K562 (cell line): ENCODE measurements around the gene TMEM117. TPM values are rescaled to one million over a fixed set of nuclear protein-coding genes. Genes with fewer than 3 reads are reported as not detected.

Experiments used
- ELF1 ChIP-seq: fragments of 200-800 bp; sonication (Bioruptor generic); IDR thresholded peaks from 2 replicates; pipeline ENCODE4 v1.6.1; 2016; ENCODE audit warnings: missing genetic modification characterization, missing compliant biosample characterization
- EP400 ChIP-seq: fragments of 450-650 bp; IDR thresholded peaks from 2 replicates; pipeline ENCODE4 v1.6.1; 2017; ENCODE audit warnings: antibody characterized with exemption, mild to moderate bottlenecking, moderate library complexity
- FOXA3 ChIP-seq, 2 experiments: fragments of 450-650 bp in 1 of 2; sonication (generic) in 1 of 2; formaldehyde crosslinking; IDR thresholded peaks in 1 of 2; conservative IDR thresholded peaks in 1 of 2; 2 replicates each; pipeline versions ENCODE4 v1.4.0 to v1.8.0; 2020 to 2022; ENCODE audit warnings: mild to moderate bottlenecking in 2 of 2, missing genetic modification reagents in 1 of 2
- FUS ChIP-seq: fragments of 200-400 bp; formaldehyde crosslinking; optimal IDR thresholded peaks from 2 replicates; pipeline ENCODE3; 2017; ENCODE audit warnings: low read depth, low read length
- POLR2H ChIP-seq: IDR thresholded peaks from 2 replicates; pipeline ENCODE4 v1.6.1; 2016; ENCODE audit warnings: missing genetic modification characterization, low read depth, mild to moderate bottlenecking, control low read depth, missing compliant biosample characterization, moderate library complexity
- RBM15 ChIP-seq: fragments of 200-400 bp; formaldehyde crosslinking; IDR thresholded peaks from 2 replicates; pipeline ENCODE4 v1.6.1; 2018; ENCODE audit warnings: mild to moderate bottlenecking, low read length, moderate library complexity; ENCODE audit not compliant: insufficient read depth
- SP1 ChIP-seq: sonication (generic); formaldehyde crosslinking; IDR thresholded peaks from 2 replicates; pipeline ENCODE4 v1.8.1; 2022; ENCODE audit warnings: mild to moderate bottlenecking, missing genetic modification reagents
- TAF9B ChIP-seq: fragments of 450-650 bp; IDR thresholded peaks from 2 replicates; pipeline ENCODE4 v1.6.1; 2018; ENCODE audit warnings: mild to moderate bottlenecking; ENCODE audit not compliant: partially characterized antibody
- polyA plus RNA-seq, 8 experiments: library from polyadenylated mRNA; depleted of rRNA in 4 of 8; stranded (reverse) in 5 of 8; unstranded in 3 of 8; fragments of >200 nt; fragmentation: Nextera tagmentation in 2 of 8; fragmentation: Illumina TruSeq in 1 of 8; extraction: Ambion mirVana in 2 of 8; extraction: Trizol in 1 of 8; gene quantifications; 2 replicates each; pipeline versions ENCODE4 v1.2.1 to v1.2.3, GENCODE V29; 2011 to 2014; ENCODE audit warnings: inconsistent platforms in 1 of 8, missing spikeins in 1 of 8
- total RNA-seq, 7 experiments: library from RNA; depleted of rRNA in 6 of 7; stranded (reverse); fragments of >200 nt in 6 of 7; fragmentation: Illumina TruSeq in 2 of 7; extraction: Trizol in 2 of 7; gene quantifications; 2 replicates each; pipeline versions ENCODE4 v1.2.1 to v1.2.3, GENCODE V29; 2011 to 2021; ENCODE audit warnings: low replicate concordance in 1 of 7
- TF ChIP-seq, protein P1 (sequence below), 2 experiments: fragments of 450-650 bp; IDR thresholded peaks; 2 replicates each; pipeline ENCODE4 v1.6.1; 2016; ENCODE audit warnings: mild to moderate bottlenecking in 2 of 2, borderline replicate concordance in 1 of 2, low read depth in 1 of 2, moderate library complexity in 1 of 2
- TF ChIP-seq, protein P2 (sequence below): fragments of 250-450 bp; sonication (Bioruptor Pico); IDR thresholded peaks from 2 replicates; pipeline ENCODE4 v1.4.0; 2020

The TMEM117 gene
- total and polyA plus RNA-seq, 9 of the 15 experiments (the other 6 are each of a cell fraction or from before 2014, with no cell fraction given), result 0.31 to 2.8 (median 1.0) TPM

DNA sequence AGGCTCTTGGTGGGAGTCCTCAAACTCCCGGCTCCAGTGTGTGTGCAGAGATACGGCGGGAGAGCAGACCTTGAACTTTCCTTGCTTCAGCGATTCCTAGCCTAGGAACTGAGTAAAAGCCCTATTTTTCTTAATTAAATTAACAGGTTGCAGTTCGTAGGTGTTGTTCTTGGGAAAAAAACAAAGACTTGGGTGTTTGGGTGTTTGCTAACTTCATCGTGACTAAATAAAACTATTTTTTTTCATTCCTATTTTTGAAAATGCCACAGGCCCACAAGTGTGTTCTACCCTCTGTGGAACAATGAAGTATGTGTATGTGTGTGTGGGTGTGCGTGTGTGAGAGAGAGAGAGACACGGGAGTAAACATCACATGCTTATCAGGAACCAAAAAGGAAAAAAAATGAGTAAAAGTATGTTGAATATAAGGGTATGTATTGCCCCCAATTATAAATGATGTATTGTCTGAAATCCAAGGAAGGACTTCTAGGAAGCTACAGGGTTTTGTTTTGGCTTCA is 651 bp downstream of the TMEM117 start (continued):
- peak; percentile 26; the same call in 1 of the 2 replicates for TF ChIP-seq EP400
- TF ChIP-seq, protein P1, sequence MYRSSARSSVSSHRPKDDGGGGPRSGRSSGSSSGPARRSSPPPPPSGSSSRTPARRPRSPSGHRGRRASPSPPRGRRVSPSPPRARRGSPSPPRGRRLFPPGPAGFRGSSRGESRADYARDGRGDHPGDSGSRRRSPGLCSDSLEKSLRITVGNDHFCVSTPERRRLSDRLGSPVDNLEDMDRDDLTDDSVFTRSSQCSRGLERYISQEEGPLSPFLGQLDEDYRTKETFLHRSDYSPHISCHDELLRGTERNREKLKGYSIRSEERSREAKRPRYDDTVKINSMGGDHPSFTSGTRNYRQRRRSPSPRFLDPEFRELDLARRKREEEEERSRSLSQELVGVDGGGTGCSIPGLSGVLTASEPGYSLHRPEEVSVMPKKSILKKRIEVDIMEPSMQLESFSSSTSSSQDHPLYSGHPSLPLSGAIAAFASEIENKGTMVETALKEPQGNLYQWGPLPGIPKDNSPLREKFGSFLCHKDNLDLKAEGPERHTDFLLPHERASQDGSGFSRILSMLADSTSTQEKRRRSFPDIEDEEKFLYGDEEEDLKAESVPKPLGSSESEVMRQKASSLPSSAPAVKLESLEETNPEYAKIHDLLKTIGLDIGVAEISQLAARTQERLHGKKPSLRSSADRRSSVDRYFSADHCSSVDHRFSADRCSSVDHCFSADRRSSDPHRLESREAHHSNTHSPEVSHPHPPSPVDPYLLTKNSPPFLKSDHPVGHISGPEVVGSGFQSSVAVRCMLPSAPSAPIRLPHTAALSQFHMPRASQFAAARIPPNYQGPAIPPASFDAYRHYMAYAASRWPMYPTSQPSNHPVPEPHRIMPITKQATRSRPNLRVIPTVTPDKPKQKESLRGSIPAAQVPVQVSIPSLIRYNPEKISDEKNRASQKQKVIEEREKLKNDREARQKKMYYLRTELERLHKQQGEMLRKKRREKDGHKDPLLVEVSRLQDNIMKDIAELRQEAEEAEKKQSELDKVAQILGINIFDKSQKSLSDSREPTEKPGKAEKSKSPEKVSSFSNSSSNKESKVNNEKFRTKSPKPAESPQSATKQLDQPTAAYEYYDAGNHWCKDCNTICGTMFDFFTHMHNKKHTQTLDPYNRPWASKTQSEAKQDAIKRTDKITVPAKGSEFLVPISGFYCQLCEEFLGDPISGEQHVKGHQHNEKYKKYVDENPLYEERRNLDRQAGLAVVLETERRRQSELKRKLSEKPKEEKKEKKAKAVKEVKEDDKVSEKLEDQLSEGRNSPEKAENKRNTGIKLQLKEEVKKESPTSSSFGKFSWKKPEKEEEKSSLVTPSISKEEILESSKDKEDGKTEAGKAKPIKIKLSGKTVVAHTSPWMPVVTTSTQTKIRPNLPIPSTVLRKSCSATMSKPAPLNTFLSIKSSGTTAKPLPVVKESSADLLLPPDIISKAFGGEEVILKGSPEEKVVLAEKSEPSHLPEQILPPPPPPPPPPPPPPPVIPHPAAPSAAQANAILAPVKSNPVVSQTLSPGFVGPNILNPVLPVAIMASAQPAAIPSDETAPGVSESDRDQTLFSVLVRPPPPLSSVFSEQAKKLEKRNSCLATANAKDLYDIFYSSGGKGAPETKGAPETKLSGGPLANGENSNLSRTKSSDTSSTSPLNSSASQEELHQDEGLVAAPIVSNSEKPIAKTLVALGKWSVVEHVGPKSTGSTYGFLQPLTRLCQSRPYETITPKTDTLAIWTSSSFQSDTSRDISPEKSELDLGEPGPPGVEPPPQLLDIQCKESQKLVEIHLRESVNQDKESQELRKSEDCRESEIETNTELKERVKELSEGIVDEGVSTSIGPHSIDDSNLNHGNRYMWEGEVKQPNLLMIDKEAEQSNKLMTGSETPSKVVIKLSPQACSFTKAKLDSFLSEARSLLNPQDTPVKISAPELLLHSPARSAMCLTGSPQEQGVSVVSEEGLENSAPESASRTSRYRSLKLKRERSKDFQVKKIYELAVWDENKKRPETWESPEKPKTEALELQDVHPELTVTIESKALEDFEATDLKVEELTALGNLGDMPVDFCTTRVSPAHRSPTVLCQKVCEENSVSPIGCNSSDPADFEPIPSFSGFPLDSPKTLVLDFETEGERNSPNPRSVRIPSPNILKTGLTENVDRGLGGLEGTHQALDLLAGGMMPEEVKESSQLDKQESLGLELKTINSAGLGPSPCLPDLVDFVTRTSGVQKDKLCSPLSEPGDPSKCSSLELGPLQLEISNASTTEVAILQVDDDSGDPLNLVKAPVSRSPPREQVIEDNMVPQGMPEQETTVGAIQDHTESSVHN (IDR thresholded peaks at IDR 0.05; ENCODE audit: borderline replicate concordance in 1 of 2, low read depth in 1 of 2), result 0 out of 4 replicates have a peak, but pooled peaks of 1 of the 2 experiments have one; percentile 47
- TF ChIP-seq TAF9B, result peak; percentile 12
- TF ChIP-seq POLR2H, result 0 out of 2 replicates have a peak, but pooled peaks have one; percentile 32
- TF ChIP-seq RBM15, result no peak
- TF ChIP-seq FUS, result no peak
- TF ChIP-seq ELF1 (tag), result 0 out of 2 replicates have a peak, but pooled peaks have one; percentile 17
- TF ChIP-seq, protein P2, sequence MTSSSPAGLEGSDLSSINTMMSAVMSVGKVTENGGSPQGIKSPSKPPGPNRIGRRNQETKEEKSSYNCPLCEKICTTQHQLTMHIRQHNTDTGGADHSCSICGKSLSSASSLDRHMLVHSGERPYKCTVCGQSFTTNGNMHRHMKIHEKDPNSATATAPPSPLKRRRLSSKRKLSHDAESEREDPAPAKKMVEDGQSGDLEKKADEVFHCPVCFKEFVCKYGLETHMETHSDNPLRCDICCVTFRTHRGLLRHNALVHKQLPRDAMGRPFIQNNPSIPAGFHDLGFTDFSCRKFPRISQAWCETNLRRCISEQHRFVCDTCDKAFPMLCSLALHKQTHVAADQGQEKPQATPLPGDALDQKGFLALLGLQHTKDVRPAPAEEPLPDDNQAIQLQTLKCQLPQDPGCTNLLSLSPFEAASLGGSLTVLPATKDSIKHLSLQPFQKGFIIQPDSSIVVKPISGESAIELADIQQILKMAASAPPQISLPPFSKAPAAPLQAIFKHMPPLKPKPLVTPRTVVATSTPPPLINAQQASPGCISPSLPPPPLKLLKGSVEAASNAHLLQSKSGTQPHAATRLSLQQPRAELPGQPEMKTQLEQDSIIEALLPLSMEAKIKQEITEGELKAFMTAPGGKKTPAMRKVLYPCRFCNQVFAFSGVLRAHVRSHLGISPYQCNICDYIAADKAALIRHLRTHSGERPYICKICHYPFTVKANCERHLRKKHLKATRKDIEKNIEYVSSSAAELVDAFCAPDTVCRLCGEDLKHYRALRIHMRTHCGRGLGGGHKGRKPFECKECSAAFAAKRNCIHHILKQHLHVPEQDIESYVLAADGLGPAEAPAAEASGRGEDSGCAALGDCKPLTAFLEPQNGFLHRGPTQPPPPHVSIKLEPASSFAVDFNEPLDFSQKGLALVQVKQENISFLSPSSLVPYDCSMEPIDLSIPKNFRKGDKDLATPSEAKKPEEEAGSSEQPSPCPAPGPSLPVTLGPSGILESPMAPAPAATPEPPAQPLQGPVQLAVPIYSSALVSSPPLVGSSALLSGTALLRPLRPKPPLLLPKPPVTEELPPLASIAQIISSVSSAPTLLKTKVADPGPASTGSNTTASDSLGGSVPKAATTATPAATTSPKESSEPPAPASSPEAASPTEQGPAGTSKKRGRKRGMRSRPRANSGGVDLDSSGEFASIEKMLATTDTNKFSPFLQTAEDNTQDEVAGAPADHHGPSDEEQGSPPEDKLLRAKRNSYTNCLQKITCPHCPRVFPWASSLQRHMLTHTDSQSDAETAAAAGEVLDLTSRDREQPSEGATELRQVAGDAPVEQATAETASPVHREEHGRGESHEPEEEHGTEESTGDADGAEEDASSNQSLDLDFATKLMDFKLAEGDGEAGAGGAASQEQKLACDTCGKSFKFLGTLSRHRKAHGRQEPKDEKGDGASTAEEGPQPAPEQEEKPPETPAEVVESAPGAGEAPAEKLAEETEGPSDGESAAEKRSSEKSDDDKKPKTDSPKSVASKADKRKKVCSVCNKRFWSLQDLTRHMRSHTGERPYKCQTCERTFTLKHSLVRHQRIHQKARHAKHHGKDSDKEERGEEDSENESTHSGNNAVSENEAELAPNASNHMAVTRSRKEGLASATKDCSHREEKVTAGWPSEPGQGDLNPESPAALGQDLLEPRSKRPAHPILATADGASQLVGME (CRISPR knock-in tag), result no peak
- TF ChIP-seq SP1 (CRISPR knock-in tag), result 0 out of 2 replicates have a peak, but pooled peaks have one; percentile 19
- TF ChIP-seq FOXA3 (CRISPR knock-in tag; conservative IDR thresholded peaks at IDR 0.05 in 1 of 2, IDR thresholded peaks at IDR 0.05 in 1 of 2), result peak in 1 of 2 experiments; percentile 49; a peak in 1 of 4 replicates
